Smooth muscle cell (in vitro differentiated cells): ENCODE measurements around the gene SMARCC2. TPM values are rescaled to one million over a fixed set of nuclear protein-coding genes. Genes with fewer than 3 reads are reported as not detected.

ENCODE experiments used
- DNase-seq: peaks from one replicate; lab custom pipeline; 2025; ENCODE audit not compliant: unreplicated experiment; lab: John Stamatoyannopoulos, UW
- H2AFZ ChIP-seq: fragments of 200-600 bp; sonication (generic); 2 replicates; pipeline ENCODE4 v1.6.0; 2016; ENCODE audit warnings: antibody characterized with exemption, low read depth, mild to moderate bottlenecking
- H3F3A ChIP-seq: fragments of 200-600 bp; sonication (generic); 2 replicates; pipeline ENCODE4 v1.6.0; 2017; ENCODE audit warnings: antibody characterized with exemption, low read depth
- H3K27ac ChIP-seq: fragments of 200-600 bp; sonication (generic); 2 replicates; pipeline ENCODE4 v1.5.1; 2016; ENCODE audit warnings: low read depth, mild to moderate bottlenecking
- H3K27me3 ChIP-seq: fragments of 200-600 bp; sonication (generic); 2 replicates; pipeline ENCODE4 v1.6.1; 2016; ENCODE audit warnings: low read depth, mild to moderate bottlenecking
- H3K36me3 ChIP-seq: fragments of 200-600 bp; sonication (generic); 2 replicates; pipeline ENCODE4 v1.5.1; 2016; ENCODE audit warnings: low read depth
- H3K4me1 ChIP-seq: fragments of 200-600 bp; sonication (generic); 2 replicates; pipeline ENCODE4 v1.5.1; 2016; ENCODE audit warnings: low read depth
- H3K4me2 ChIP-seq: fragments of 200-600 bp; sonication (generic); 2 replicates; pipeline ENCODE4 v1.6.0; 2016; ENCODE audit warnings: mild to moderate bottlenecking
- H3K4me3 ChIP-seq: fragments of 200-600 bp; sonication (generic); 2 replicates; pipeline ENCODE4 v1.5.1; 2016; ENCODE audit warnings: mild to moderate bottlenecking
- H3K79me2 ChIP-seq: fragments of 200-600 bp; sonication (generic); 2 replicates; pipeline ENCODE4 v1.6.0; 2016; ENCODE audit warnings: low read depth, mild to moderate bottlenecking
- H3K9ac ChIP-seq: fragments of 200-600 bp; sonication (generic); 2 replicates; pipeline ENCODE4 v1.6.0; 2016; ENCODE audit warnings: low read depth
- H3K9me3 ChIP-seq: fragments of 200-600 bp; sonication (generic); replicated peaks from 2 replicates; pipeline ENCODE4 v1.5.1; 2016; ENCODE audit warnings: low read depth
- H4K20me1 ChIP-seq: fragments of 200-600 bp; sonication (generic); 2 replicates; pipeline ENCODE4 v1.6.0; 2016; ENCODE audit warnings: low read depth
- CTCF ChIP-seq: fragments of 200-600 bp; sonication (generic); IDR thresholded peaks from 2 replicates; pipeline ENCODE4 v1.5.1; 2017; ENCODE audit warnings: borderline replicate concordance, mild to moderate bottlenecking, antibody characterized with exemption; ENCODE audit not compliant: insufficient read depth, poor library complexity, severe bottlenecking
- WGBS: methylation state at CpG from one replicate; pipeline ENCODE4 v1.1.7; 2016; ENCODE audit warnings: low lambda C conversion rate; 5-methylcytosine and 5-hydroxymethylcytosine counted together
- polyA plus RNA-seq: library from polyadenylated mRNA; unstranded; fragments of >200 nt; fragmentation: Nextera tagmentation; extraction: Ambion mirVana; gene quantifications from 2 replicates; pipeline ENCODE4 v1.2.1, GENCODE V29; 2016
- total RNA-seq: library from RNA; depleted of rRNA; stranded (reverse); fragments of >200 nt; gene quantifications from 2 replicates; pipeline ENCODE4 v1.2.3, GENCODE V29; 2014

The SMARCC2 gene
- total and polyA plus RNA-seq, 2 experiments from 2014 or later = 32.2 to 43.8 TPM

GRCh38 chr12:56127485-56127887 is 61.8 kb downstream of the SMARCC2 start:
- H3K9ac ChIP-seq = peak overlapping the region; percentile 75
- peak overlapping the region; percentile 92 for H3K27ac ChIP-seq
- H3K27me3 ChIP-seq = no peaks in the 10 kb centered on the region
- peaks cover 14% of the 10 kb centered on the region for H3F3A ChIP-seq
- no peaks in the 10 kb centered on the region for H4K20me1 ChIP-seq
- H3K9me3 ChIP-seq = no peaks in the 10 kb centered on the region
- peaks cover 21% of the 10 kb centered on the region for H3K4me1 ChIP-seq
- DNase-seq = no peak
- H3K4me2 ChIP-seq = peak overlapping the region; percentile 89
- peak overlapping the region; percentile 82 for H3K4me3 ChIP-seq
- no peaks in the 10 kb centered on the region for H3K36me3 ChIP-seq
- 2% methylated on average over 8 of the region's 8 CpGs for WGBS
- H2AFZ ChIP-seq = no peak overlapping the region
- no peak for TF ChIP-seq CTCF
- peaks cover 14% of the 10 kb centered on the region for H3K79me2 ChIP-seq

GRCh38 chr12:56126732-56127239 is 62.5 kb downstream of the SMARCC2 start:
- no peak overlapping the region for H2AFZ ChIP-seq
- H3K9me3 ChIP-seq = no peaks in the 10 kb centered on the region
- peaks cover 14% of the 10 kb centered on the region for H3K79me2 ChIP-seq
- no peak overlapping the region for H3K4me3 ChIP-seq
- TF ChIP-seq CTCF = no peak
- H4K20me1 ChIP-seq = no peaks in the 10 kb centered on the region
- H3K4me2 ChIP-seq = peak overlapping the region; percentile 89
- WGBS = 94% methylated on average over 3 of the region's 3 CpGs
- no peaks in the 10 kb centered on the region for H3K27me3 ChIP-seq
- peak overlapping the region; percentile 92 for H3K27ac ChIP-seq
- H3K9ac ChIP-seq = peak overlapping the region; percentile 75
- peaks cover 14% of the 10 kb centered on the region for H3F3A ChIP-seq
- no peaks in the 10 kb centered on the region for H3K36me3 ChIP-seq
- DNase-seq = no peak
- peaks cover 21% of the 10 kb centered on the region for H3K4me1 ChIP-seq

- no peak overlapping the region for H3K27ac ChIP-seq
- no peaks in the 10 kb centered on the region for H3K9me3 ChIP-seq
- TF ChIP-seq CTCF = no peak
- H3K79me2 ChIP-seq = peaks cover 4% of the 10 kb centered on the region
- H3K4me1 ChIP-seq = peaks cover 19% of the 10 kb centered on the region
- H3K4me3 ChIP-seq = no peak overlapping the region
- H4K20me1 ChIP-seq = peaks cover 5% of the 10 kb centered on the region
- no peak overlapping the region for H3K9ac ChIP-seq
- H3F3A ChIP-seq = peaks cover 14% of the 10 kb centered on the region
- DNase-seq = no peak
- 97% methylated on average over 4 of the region's 4 CpGs for WGBS
- H3K27me3 ChIP-seq = no peaks in the 10 kb centered on the region
- H3K36me3 ChIP-seq = no peaks in the 10 kb centered on the region
- no peak overlapping the region for H3K4me2 ChIP-seq
- no peak overlapping the region for H2AFZ ChIP-seq
Observed at GRCh38 chr12:56124133-56124532, 65.2 kb downstream of the SMARCC2 start.

GRCh38 chr12:56122637-56123036 is 66.6 kb downstream of the SMARCC2 start:
- Histone ChIP-seq H4K20me1 (peaks cover 7% of the 10 kb centered on the region), H3K27ac (no peak overlapping the region), H3K79me2 (no peaks in the 10 kb centered on the region), H3K4me2 (no peak overlapping the region), H3K9ac (no peak overlapping the region), H3K27me3 (no peaks in the 10 kb centered on the region), H3F3A (peaks cover 19% of the 10 kb centered on the region), H3K4me3 (no peak overlapping the region), H3K36me3 (no peaks in the 10 kb centered on the region), H3K4me1 (peaks cover 25% of the 10 kb centered on the region), H3K9me3 (no peaks in the 10 kb centered on the region), H2AFZ (no peak overlapping the region)
- DNase-seq = no peak
- WGBS = 90% methylated on average over 2 of the region's 2 CpGs
- TF ChIP-seq CTCF = no peak
